Activated CD4-positive, alpha-beta T cell treated with anti-CD3 and anti-CD28 coated beads, Interleukin-2, amount 50 U/mL, for 1 hour (primary cell): Measurements from ENCODE around the gene HTT.
"Not testable (repeated sequence)": the region's sequence is repeated elsewhere in the genome, so short reads cannot be mapped to it uniquely, and the experiment has no call there.

Experiments used
- DNase-seq: peaks from one replicate; pipeline ENCODE4 v3.0.0-alpha.2; 2020

HTT gene

DNA sequence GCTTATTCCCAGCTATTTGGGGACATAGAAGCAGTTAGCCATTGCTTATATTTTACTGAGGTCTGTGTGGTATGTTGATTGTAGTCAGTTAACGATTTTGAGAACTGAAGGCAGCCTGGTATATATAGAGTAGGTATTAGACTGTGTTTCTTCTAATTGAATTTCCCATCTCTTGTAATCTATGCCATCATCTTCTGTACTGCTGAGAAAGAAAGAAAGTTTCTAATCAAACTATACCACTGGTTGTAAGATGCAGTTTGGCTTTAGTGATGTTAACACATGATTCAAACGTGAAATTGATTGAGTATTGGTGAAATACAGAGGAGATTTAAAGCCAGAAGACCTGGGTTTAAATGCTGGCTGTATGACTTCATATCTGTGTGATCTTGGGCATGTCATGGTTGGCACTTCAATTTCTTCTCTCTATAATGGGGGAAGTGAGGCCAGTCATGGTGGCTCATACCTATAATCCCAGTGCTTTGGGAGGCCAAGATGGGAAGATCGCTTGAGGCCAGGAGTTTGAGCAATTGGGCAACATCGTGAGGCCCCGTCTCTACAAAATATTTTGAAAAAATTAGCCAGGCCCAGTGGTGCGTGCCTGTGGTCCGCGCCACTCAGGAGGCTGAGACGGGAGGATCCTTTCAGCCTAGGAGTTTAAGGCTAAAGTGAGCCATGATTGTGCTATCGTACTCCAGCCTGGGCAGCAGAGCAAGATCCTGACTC, 11.6 kb downstream of the HTT start:
- no peak for DNase-seq

DNA sequence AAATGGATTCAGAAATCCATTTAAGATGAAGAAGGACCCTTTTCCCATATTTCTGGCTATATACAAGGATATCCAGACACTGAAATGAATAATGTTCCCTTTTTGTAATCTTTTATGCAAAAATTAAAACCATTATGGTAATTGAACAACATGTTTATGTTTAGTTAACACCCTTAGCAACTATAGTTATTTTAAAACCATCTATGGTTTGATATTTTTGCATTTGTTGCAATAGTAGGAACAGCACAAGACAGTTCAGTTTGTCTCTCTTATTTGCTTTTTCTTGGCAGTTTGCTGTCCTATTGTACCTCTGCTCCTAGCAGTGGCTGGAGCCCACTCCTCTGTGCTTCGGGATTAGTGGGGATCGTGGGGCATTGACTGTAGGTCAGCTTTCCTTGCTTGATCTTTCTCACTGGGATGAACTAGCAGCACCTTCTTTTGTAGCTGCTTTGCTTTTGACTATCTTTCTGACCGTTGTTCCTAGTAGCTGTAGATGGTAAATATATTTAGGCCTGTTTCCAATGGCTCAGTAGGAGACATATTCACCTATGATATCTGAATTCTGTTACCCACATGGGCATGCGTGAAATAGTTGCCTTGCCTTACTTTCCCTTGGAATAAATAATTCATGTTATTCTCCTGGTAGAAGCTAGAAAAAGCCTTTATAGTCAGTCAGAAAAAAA, 12.8 kb downstream of the HTT start:
- no peak for DNase-seq

DNA sequence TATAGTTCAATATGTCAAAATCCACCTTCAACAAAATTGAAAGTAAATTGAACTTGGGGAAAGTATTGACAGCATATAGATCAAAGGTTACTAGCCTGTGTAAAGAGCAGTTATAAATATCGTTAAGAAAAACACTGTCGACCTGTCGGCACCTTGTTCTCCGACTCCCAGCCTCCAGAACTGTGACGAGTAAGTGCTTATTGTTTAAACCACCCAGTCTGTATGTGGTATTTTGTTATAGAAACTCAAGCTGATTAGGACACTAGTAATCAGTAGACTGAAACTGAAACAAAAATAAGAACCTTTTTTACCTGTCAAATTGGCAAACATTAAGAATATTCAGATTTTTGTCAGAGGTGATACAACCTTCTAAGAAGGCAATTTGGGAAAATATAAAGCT, 17.0 kb downstream of the HTT start:
- no peak for DNase-seq

- not testable (repeated sequence) for DNase-seq
Observed at GRCh38 chr4:3094701-3095100, 20.2 kb downstream of the HTT start.

GRCh38 chr4:3096202-3096601, 21.7 kb downstream of the HTT start:
- no peak for DNase-seq

GRCh38 chr4:3098346-3098745, 23.9 kb downstream of the HTT start:
- DNase-seq = no peak

DNA sequence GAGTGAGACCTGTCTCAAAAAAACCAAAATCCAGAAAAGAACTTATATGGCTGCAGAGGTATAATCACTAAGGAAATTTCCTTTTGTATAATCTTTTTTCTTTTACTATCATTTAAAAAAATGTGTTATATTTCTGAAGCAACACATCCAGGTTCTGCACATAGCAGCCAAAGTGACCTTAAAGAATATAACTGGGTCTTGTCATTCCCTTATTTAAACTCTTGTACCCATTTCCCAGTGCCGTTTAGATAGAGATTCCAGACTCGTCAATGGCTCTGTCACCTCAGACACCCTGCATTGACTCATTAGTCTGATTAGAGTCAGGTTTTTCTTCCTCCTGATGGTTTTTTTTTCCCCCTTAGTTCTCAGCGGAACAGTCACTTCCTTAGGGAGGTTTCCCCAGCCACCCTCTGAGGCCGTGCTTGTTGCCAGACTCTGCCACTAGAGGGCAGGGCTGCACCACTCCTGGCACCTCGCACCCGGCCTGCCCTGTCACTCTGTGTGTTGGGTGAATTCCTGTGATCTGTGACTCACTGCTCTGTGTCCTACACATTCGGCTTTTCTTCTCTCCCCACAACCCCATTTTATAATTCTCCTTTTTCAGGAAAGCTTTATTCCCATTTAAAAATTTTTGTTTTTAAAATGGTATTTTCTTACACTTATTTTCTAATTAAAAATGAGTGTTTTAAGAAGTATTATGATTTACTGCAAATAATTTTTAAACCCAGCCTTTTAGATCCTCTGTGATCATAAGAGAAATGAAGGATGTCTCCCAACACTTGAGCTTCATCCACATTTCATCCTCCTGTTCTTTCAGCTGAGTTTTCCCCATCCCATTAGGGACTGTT, 32.1 kb downstream of the HTT start:
- peak; percentile 82 for DNase-seq

GRCh38 chr4:3107271-3107670, 32.8 kb downstream of the HTT start:
- DNase-seq = no peak

GRCh38 chr4:3107691-3108121, 33.2 kb downstream of the HTT start:
- DNase-seq = no peak

GRCh38 chr4:3108211-3108610, 33.7 kb downstream of the HTT start:
- no peak for DNase-seq

DNA sequence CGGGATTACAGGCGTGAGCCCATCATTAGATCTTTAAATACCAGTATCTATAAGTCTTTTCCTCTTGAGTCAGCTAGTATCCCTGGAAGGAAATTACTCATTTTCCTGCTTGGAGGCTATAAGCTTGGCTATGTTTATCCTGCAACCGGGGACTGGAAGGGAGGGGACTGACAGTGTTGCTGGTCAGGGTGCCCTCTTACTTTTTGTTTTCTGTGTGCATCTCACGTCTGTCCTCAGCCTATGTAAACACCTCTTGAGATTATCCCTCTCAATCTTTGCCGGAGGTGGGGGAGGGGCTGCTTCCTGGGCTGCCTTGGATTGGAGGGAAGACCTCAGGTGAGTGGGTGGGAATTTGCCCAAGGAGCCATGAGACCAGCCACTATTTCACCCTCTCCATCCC, 37.0 kb downstream of the HTT start:
- no peak for DNase-seq

GRCh38 chr4:3112201-3112600, 37.7 kb downstream of the HTT start:
- DNase-seq = no peak

- DNase-seq = no peak
Observed at GRCh38 chr4:3112609-3113469, 38.4 kb downstream of the HTT start.

GRCh38 chr4:3114377-3114776, 39.9 kb downstream of the HTT start:
- no peak for DNase-seq

DNA sequence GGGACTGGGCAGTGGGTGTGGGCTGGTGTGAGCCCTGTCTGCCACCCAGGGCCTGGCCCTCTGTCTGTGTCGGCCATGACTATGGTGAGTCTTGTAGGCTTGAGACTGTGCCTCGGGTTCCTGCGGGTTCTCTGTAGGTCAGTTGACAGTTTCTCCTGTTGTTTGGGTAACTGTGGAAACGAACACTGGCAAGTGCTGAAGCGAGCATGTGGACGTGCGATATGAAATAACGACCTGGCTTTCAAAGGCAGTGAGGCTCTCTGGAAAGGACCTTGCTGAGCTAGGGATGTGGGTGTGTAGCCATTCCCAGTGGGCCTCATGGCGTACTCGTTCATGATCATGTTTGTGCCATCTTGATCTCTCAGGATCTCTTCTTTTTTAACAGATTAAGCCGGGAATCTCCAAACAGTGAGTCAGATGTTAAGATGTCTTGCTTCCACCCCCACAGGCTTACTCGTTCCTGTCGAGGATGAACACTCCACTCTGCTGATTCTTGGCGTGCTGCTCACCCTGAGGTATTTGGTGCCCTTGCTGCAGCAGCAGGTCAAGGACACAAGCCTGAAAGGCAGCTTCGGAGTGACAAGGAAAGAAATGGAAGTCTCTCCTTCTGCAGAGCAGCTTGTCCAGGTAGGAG, 41.3 kb downstream of the HTT start:
- no peak for DNase-seq

- DNase-seq = no peak
Observed at GRCh38 chr4:3116955-3117354, 42.5 kb downstream of the HTT start.

DNA sequence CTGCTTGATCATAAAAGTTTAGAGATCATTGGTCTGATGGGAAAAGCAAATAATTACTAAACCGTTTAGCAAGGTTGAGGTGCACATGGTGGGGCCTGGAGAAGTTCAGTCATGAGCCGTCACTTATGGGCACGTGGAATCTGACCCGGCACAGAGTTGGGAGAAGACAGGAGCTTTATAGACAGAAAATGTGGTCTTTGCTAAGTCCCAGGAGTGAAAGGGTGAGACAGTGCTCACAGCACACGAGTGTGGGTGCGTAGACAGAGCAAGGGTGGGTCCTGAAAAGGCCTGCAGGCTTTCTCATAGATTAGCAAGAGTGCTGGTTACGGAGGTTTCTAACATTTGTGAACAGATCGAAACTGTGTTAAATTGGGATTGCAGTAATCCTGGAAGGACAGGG, 43.8 kb downstream of the HTT start:
- DNase-seq = no peak

DNA sequence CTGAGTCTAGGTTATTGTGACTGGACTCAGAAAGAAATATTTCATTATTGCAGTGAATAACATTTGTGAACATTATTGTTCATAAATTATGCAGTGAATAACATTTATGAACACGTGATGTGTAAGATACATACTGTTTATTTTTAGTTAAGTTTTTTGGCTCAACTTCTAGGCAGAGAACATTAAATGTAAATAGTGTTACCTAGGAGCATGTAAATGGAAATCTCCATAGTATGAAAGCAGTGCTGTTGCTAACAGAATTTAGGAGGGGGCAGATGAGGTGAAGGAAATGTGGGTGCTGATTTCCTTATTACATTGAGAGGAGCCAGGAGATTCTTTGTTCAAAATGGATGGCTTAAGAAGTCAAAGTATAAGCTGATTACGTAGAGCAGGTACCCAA, 45.0 kb downstream of the HTT start:
- DNase-seq = no peak

GRCh38 chr4:3121110-3121509, 46.6 kb downstream of the HTT start:
- DNase-seq = no peak

DNA sequence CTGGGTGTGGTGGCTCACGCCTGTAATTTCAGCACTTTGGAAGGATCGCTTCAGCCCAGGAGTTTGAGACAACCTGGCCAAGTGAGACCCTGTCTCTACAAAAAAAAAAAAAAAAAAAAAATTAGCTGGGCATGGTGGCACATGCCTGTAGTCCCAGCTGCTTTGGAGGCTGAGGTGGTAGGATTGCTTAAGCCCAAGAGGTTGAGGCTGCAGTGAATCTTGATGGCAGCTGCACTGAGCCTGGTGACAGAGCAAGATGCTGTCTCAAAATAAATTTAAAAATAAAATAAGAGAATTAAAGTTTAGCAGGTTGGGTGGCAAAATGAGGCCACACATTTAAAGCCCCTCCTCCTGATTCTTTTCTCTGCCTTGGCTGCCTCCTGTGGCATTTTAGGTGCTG, 47.1 kb downstream of the HTT start:
- DNase-seq = no peak

DNA sequence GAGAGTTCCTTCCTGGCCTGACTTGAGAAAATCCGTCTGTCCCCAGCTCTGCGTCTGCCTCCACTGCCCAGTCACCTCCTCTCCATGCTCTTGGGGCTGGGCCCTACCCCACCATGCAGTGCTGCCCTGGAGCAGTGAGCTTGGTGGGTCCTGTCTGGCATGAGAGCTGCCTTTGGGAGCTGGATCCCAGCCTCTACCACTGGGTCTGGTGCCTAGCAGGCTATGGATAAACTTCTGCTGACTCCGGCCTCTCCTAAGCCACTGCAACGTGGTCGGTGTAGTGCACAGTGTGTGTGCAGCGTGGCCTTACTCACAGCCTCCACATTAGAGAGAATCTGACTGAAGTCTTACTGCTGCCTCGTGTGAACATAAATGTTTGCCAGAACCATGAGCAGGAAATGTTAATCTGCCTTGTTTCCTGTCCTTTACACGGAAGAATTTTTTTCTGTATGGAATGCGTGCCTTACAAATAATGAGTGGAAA, 47.6 kb downstream of the HTT start:
- no peak for DNase-seq

DNA sequence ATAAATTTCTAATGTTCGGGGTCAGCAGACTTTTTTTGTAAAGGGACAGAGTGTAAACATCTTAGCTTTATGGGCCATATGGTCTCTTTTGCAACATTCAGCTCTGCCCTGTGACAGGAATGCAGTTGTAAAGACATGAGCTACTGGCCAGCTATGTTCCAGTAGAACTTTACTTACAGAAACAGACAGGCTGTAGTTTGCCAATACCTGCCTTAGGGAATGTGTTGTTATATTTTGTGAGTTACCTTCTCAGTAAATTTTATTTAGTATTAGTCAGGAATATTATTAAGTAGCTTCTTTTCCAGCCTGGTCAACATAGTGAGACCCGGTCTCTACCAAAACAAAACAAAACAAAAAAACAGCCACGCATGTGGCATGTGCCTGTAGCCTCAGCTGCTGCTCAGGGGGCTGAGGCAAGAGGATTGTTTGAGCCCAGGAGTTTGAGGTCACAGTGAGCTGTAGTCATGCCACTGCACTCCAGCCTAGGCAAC, 48.7 kb downstream of the HTT start:
- no peak for DNase-seq
